ENCODE results near the gene KDM7A.
"Not testable (repeated sequence)": the region's sequence is repeated elsewhere in the genome, so short reads cannot be mapped to it uniquely, and the experiment has no call there.

Gene KDM7A

GRCh38 chr7:140200061-140200989, 23.5 kb upstream of the KDM7A start:
- DNase-seq: no peak

DNA sequence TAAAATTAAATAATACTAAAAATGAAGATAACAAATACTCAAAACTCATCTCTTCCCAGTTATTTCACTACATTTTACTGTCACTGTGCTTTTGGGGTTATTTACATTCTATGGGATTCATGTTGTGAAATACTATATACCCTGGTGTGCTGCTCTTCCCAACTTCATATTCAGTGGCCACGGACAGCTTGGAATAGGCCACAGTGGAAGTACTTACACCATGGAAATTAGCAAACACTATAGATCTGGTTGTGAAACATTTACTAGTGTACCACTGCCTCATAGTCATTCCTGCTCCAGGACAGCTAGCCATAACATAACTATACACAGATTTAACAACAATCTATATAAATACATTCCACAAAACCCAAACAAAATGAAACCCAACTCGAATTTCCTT, 21.2 kb upstream of the KDM7A start:
- no peak for DNase-seq

- DNase-seq: no peak
These were observed 20.6 kb upstream of the KDM7A start for GRCh38 chr7:140197218-140197890.

- DNase-seq: no peak
These were observed 19.8 kb upstream of the KDM7A start for GRCh38 chr7:140196361-140197217.

DNA sequence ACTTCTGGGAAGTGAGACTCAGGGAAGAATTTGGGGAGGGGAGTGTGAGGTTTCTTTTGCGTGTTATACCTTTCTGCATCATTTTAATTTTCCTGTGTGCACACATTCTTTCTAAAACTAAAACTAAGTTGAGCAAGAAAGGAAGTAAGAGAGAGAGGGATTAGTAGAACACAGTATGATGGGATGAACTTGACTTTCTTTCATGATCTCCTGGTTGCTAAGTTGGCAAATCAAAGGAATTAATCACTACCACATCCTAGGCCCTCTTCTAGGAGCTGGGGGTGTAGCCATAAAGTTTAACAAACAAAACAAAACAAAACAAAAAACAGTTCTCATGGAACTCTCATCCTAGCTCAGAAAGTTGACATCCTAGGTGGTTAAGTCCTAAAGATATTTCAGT, 19.1 kb upstream of the KDM7A start:
- DNase-seq: no peak

DNA sequence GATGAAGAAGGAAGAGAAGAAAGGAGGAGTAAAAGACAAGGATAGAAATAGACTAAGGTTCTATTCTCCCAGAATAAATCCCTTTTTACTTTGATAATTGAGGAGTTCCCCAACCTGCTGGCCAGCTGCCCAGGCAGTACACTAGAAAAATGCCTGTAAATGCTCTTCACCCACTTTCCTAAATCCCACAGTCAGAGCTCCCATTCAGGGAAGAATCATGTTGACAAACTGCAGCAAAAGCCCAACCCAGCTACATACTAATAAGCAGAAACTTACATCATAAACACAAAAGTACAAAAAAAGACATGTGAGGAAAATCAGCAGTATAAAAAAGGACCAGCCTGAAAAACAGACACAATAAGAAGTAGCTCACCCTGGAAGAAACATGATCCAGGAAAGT, 15.8 kb upstream of the KDM7A start:
- DNase-seq: no peak

- no peak for DNase-seq
These were observed 15.4 kb upstream of the KDM7A start for GRCh38 chr7:140192176-140192575.

- no peak for DNase-seq
These were observed 13.8 kb upstream of the KDM7A start for GRCh38 chr7:140190588-140190987.

- DNase-seq: no peak
These were observed 13.1 kb upstream of the KDM7A start for GRCh38 chr7:140189917-140190316.

GRCh38 chr7:140182917-140183316, 6.1 kb upstream of the KDM7A start:
- DNase-seq: no peak

GRCh38 chr7:140179339-140179738, 2.6 kb upstream of the KDM7A start:
- DNase-seq: no peak

DNA sequence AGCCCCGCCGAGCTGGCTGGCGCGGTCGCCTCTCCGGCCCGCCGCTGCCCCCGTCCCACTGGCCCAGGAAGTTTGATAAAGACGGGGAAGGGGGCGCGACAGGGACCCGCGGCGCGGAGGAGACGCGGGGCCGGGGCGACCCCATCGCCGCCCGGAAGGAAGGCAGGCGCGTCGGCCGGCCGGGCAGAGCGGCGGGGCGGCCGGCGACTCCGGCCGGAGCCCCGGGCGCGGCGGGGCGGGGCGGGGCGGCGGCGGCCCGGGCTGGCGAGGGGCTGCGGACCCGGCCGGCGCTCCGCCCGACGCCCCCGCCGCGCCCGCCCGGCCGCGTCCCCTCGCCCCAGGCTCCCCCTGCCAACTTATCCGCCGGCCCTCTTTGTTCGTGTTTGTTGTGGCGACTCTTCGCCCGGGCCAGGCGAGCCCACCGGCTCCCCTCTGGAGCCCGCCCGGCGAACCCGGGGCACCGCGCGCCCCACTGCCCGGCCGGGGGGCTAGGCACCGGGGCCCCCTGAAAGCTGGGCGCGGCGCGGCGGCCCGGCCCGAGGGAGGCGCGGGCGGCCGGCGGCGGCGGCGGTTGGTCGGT, 571 bp downstream of the KDM7A start:
- DNase-seq: no peak

GRCh38 chr7:140175221-140176121, 1.3 kb downstream of the KDM7A start:
- peak; percentile 80 to 82 for DNase-seq

GRCh38 chr7:140174217-140174616, 2.6 kb downstream of the KDM7A start:
- DNase-seq: no peak

- DNase-seq: no peak
These were observed 6.4 kb downstream of the KDM7A start for GRCh38 chr7:140170375-140170774.

GRCh38 chr7:140168816-140169215, 8.0 kb downstream of the KDM7A start:
- no peak for DNase-seq

DNA sequence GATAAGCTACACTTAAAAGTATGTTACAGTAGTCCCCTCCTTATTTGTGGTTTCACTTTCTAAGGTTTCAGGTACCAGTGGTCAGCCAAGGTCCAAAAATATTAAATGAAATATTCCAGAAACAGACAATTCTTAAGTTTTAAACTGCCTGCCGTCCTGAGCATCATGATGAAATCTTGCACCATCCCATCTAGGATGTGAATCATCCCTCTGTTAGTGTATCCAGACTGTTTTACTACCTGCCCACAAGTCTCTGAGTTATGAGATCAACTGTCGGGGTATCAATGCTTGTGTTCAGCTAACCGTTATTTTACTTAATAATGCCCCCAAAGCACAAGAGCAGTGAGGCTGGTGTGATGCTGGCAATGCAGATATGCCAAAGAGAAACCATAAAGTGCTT, 11.4 kb downstream of the KDM7A start:
- no peak for DNase-seq

- DNase-seq: not testable (repeated sequence)
These were observed 14.7 kb downstream of the KDM7A start for GRCh38 chr7:140162081-140162480.

- no peak for DNase-seq
These were observed 15.7 kb downstream of the KDM7A start for GRCh38 chr7:140161047-140161446.

DNA sequence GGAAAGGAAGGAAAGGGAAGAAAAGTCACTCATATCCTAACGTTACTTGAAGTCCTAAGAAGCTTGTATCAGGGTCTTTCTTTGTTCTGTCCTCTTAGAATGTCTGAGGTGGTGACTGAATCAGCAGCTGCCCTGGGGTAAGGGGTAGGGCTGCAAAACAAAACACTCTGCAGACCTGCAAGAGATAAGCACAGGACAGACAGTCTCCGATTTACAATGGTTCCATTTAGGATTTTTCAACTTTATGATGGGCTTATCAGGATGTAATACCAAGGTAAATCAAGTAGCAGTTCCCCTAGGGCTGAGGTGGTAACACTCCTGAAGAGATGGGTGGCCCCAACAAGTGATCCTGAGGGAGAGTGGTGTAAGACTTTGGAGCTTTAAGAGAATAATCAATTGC, 16.5 kb downstream of the KDM7A start:
- no peak for DNase-seq

DNA sequence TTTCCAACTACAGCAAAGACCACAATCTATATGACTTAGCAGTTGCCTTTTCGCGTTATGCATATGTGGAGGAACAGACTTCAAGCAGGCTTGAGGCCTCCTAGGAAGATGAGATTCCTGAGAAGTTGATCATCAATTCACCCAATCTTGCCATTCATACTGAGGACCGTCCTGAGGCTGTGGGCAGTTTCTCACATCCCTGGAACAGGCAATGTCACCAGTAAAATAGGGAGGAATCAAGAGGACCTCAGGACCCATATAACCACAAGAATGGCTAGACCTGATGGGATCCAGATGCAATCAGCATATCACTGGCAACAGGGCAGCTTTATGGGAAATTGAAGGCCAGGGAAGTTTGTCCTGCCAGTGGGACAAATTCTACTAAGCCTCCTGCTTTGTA, 17.3 kb downstream of the KDM7A start:
- DNase-seq: no peak
